HCT116 (cell line): ENCODE measurements around the gene ORM1. TPM values are rescaled to one million over a fixed set of nuclear protein-coding genes. Genes with fewer than 3 reads are reported as not detected.

Experiments
- ATAC-seq: fragments of 200-7000 bp; cut with Tn5 transposase; 2 replicates; pipeline ENCODE4 v1.9.1; 2020; ENCODE audit warnings: mild to moderate bottlenecking, moderate library complexity
- BruUV-seq: library from RNA; stranded (reverse); fragments of 400-500 nt; replicated peaks from 2 replicates; lab custom pipeline; 2021; lab: Mats Ljungman, UMichigan
- CTCF ChIA-PET: fragments of 300-600 bp; sonication (Branson Sonifier 250); formaldehyde crosslinking; loops from one replicate; lab custom pipeline; 2021; ENCODE audit warnings: antibody characterized with exemption; lab: Charles Lee
- POLR2A ChIA-PET: fragments of 300-600, 350-600 bp; sonication (Branson Sonifier 250); formaldehyde crosslinking; loops from one replicate; lab custom pipeline; 2021; ENCODE audit warnings: antibody characterized with exemption; lab: Charles Lee
- RAD21 ChIA-PET, 2 experiments: fragments of 300-600 bp; sonication (Branson Sonifier 250); formaldehyde crosslinking; loops; one replicate each; lab custom pipeline; 2023; ENCODE audit warnings: low total read pairs in 2 of 2; ENCODE audit not compliant: uncharacterized antibody in 2 of 2, unreplicated experiment in 2 of 2, low non-redundant PET in 1 of 2; lab: Charles Lee
- DNase-seq: peaks from one replicate; pipeline ENCODE4 v3.0.0-alpha.2; 2010; ENCODE audit warnings: low read depth, low spot score
- H2AFZ ChIP-seq: fragments of 200-600 bp; shearing (Covaris generic), sonication (generic); 2 replicates; pipeline ENCODE4 v1.6.1; 2017; ENCODE audit warnings: low read depth, mixed run types, mixed read lengths, antibody characterized with exemption, low read length; ENCODE audit not compliant: poor library complexity, severe bottlenecking
- H3K27ac ChIP-seq: 2 replicates; pipeline ENCODE4 v1.5.1; 2012; ENCODE audit warnings: low read depth, low read length
- H3K27me3 ChIP-seq: fragments of 200-600 bp; sonication (generic); 2 replicates; pipeline ENCODE4 v1.6.1; 2016; ENCODE audit warnings: mixed run types, low read length, mixed read lengths; ENCODE audit not compliant: insufficient read depth
- H3K36me3 ChIP-seq, 2 experiments: fragments of 200-500 bp in 1 of 2; fragments of 200-600 bp in 1 of 2; sonication (Bioruptor generic) in 1 of 2; sonication (generic) in 1 of 2; 2 replicates each; pipeline versions ENCODE4 v1.5.1 to v1.6.1; 2014 to 2016; ENCODE audit warnings: low read length in 2 of 2, inconsistent platforms in 1 of 2, mixed read lengths in 1 of 2, mixed run types in 1 of 2; ENCODE audit not compliant: insufficient read depth in 2 of 2, control insufficient read depth in 1 of 2
- H3K4me1 ChIP-seq, 2 experiments: fragments of 200-600 bp in 1 of 2; sonication (generic) in 1 of 2; 2 replicates each; pipeline versions ENCODE4 v1.5.1 to v1.6.1; 2012 to 2017; ENCODE audit warnings: low read length in 2 of 2, inconsistent platforms in 1 of 2, mild to moderate bottlenecking in 1 of 2, mixed read lengths in 1 of 2, mixed run types in 1 of 2, moderate library complexity in 1 of 2; ENCODE audit not compliant: insufficient read depth in 2 of 2, control insufficient read depth in 1 of 2
- H3K4me2 ChIP-seq: fragments of 200-600 bp; sonication (generic); 2 replicates; pipeline ENCODE4 v1.6.1; 2017; ENCODE audit warnings: mixed run types, low read length, mixed read lengths
- H3K4me3 ChIP-seq, 2 experiments: fragments of 200-600 bp in 1 of 2; sonication (generic) in 1 of 2; replicated peaks in 1 of 2; 2 replicates each; pipeline ENCODE4 v1.5.1; 2011 to 2016; ENCODE audit warnings: low read length in 2 of 2, control low read depth in 1 of 2, low read depth in 1 of 2, mild to moderate bottlenecking in 1 of 2, mixed read lengths in 1 of 2, mixed run types in 1 of 2
- H3K79me2 ChIP-seq: fragments of 200-600 bp; sonication (generic); 2 replicates; pipeline ENCODE4 v1.6.1; 2017; ENCODE audit warnings: mild to moderate bottlenecking, mixed run types, low read length, moderate library complexity, mixed read lengths; ENCODE audit not compliant: insufficient read depth
- H3K9ac ChIP-seq: fragments of 200-600 bp; sonication (generic); 2 replicates; pipeline ENCODE4 v1.6.1; 2016; ENCODE audit warnings: low read length, mixed read lengths
- H3K9me2 ChIP-seq: fragments of 200-600 bp; sonication (generic), shearing (Covaris generic); 2 replicates; pipeline ENCODE4 v1.6.1; 2017; ENCODE audit warnings: mixed run types, mild to moderate bottlenecking, moderate library complexity; ENCODE audit not compliant: insufficient read depth
- H3K9me3 ChIP-seq, 2 experiments: fragments of 200-500 bp in 1 of 2; fragments of 200-600 bp in 1 of 2; sonication (Bioruptor generic) in 1 of 2; sonication (generic) in 1 of 2; 2 replicates each; pipeline ENCODE4 v1.6.1; 2014 to 2017; ENCODE audit warnings: low read length in 2 of 2, mixed read lengths in 2 of 2, inconsistent platforms in 1 of 2, low read depth in 1 of 2, mild to moderate bottlenecking in 1 of 2, mixed run types in 1 of 2, moderate library complexity in 1 of 2; ENCODE audit not compliant: control insufficient read depth in 1 of 2, insufficient read depth in 1 of 2
- H4K20me1 ChIP-seq: fragments of 200-600 bp; sonication (generic), shearing (Covaris generic); 2 replicates; pipeline ENCODE4 v1.6.1; 2017; ENCODE audit warnings: mixed run types, mild to moderate bottlenecking, moderate library complexity; ENCODE audit not compliant: insufficient read depth
- CEBPB ChIP-seq: IDR thresholded peaks from 2 replicates; pipeline ENCODE4 v1.6.1; 2012; ENCODE audit warnings: low read depth
- EZH2 ChIP-seq: fragments of 200-600 bp; sonication (generic); IDR thresholded peaks from 2 replicates; pipeline ENCODE4 v1.6.1; 2017; ENCODE audit warnings: antibody characterized with exemption, mixed run types
- EZH2phosphoT487 ChIP-seq: fragments of 200-600 bp; IDR thresholded peaks from 2 replicates; pipeline ENCODE4 v1.6.1; 2018; ENCODE audit warnings: antibody characterized with exemption, borderline replicate concordance
- FOSL1 ChIP-seq: IDR thresholded peaks from 2 replicates; pipeline ENCODE4 v1.6.1; 2012; ENCODE audit warnings: low read depth
- JUND ChIP-seq: IDR thresholded peaks from 2 replicates; pipeline ENCODE4 v1.6.1; 2012
- POLR2A ChIP-seq: IDR thresholded peaks from 2 replicates; pipeline ENCODE4 v1.7.0; 2011; ENCODE audit warnings: borderline replicate concordance; ENCODE audit not compliant: insufficient read depth, insufficient read length; ENCODE audit errors: extremely low read depth
- POLR2AphosphoS5 ChIP-seq: IDR thresholded peaks from 2 replicates; pipeline ENCODE4 v1.6.1; 2011; ENCODE audit warnings: mild to moderate bottlenecking, low read depth, low read length, moderate library complexity
- RAD21 ChIP-seq: IDR thresholded peaks from 2 replicates; pipeline ENCODE4 v1.6.1; 2012; ENCODE audit warnings: low read depth, mild to moderate bottlenecking
- SIN3A ChIP-seq: IDR thresholded peaks from 2 replicates; pipeline ENCODE4 v1.6.1; 2012; ENCODE audit warnings: low read depth
- SP1 ChIP-seq: IDR thresholded peaks from 2 replicates; pipeline ENCODE4 v1.6.1; 2012; ENCODE audit warnings: low read depth
- SRF ChIP-seq: IDR thresholded peaks from 2 replicates; pipeline ENCODE4 v1.6.1; 2012; ENCODE audit warnings: low read depth
- TCF7L2 ChIP-seq: IDR thresholded peaks from 2 replicates; pipeline ENCODE4 v1.7.0; 2011; ENCODE audit warnings: borderline replicate concordance, inconsistent platforms; ENCODE audit not compliant: insufficient read depth, insufficient read length; ENCODE audit errors: extremely low read depth
- YY1 ChIP-seq: IDR thresholded peaks from 2 replicates; pipeline ENCODE4 v1.6.1; 2011; ENCODE audit warnings: low read length, low read depth, moderate library complexity, mild to moderate bottlenecking; ENCODE audit not compliant: insufficient replicate concordance; ENCODE audit errors: extremely low read depth
- ZNF274 ChIP-seq: fragments of 200-500 bp; sonication (Bioruptor generic); IDR thresholded peaks from 2 replicates; pipeline ENCODE4 v1.6.1; 2014; ENCODE audit warnings: mild to moderate bottlenecking, low read depth, low read length, inconsistent platforms
- intact Hi-C: fragments of 100-400 bp; cut with micrococcal nuclease; formaldehyde crosslinking; loops from 2 replicates; pipeline ENCODE4 v1.10.0; 2022
- total RNA-seq: library from RNA; stranded (reverse); gene quantifications from one replicate; pipeline ENCODE4 v1.2.1, GENCODE V29; 2021; ENCODE audit not compliant: unreplicated experiment
- TF ChIP-seq, protein P1 (sequence below), 3 experiments: fragments of 200-600 bp in 1 of 3; sonication (generic) in 1 of 3; IDR thresholded peaks in 2 of 3; conservative IDR thresholded peaks in 1 of 3; 2 replicates each; pipeline ENCODE4 v1.5.1; 2012 to 2017; ENCODE audit warnings: low read depth in 2 of 3, low read length in 2 of 3, antibody characterized with exemption in 1 of 3, borderline replicate concordance in 1 of 3, control low read depth in 1 of 3, mild to moderate bottlenecking in 1 of 3, mixed read lengths in 1 of 3, mixed run types in 1 of 3, moderate library complexity in 1 of 3; ENCODE audit not compliant: insufficient read depth in 1 of 3
- TF ChIP-seq, protein P2 (sequence below): IDR thresholded peaks from 2 replicates; pipeline ENCODE4 v1.6.1; 2012
- TF ChIP-seq, protein P3 (sequence below): IDR thresholded peaks from 2 replicates; pipeline ENCODE4 v1.6.1; 2011; ENCODE audit warnings: mild to moderate bottlenecking, low read length, moderate library complexity; ENCODE audit not compliant: insufficient replicate concordance; ENCODE audit errors: extremely low read depth
- TF ChIP-seq, protein P4 (sequence below): IDR thresholded peaks from 2 replicates; pipeline ENCODE4 v1.6.1; 2012; ENCODE audit warnings: low read depth
- TF ChIP-seq, protein P5 (sequence below): IDR thresholded peaks from 2 replicates; pipeline ENCODE4 v1.6.1; 2012

Gene ORM1
- total RNA-seq, 1 experiment from 2014 or later = 5.6 TPM

DNA sequence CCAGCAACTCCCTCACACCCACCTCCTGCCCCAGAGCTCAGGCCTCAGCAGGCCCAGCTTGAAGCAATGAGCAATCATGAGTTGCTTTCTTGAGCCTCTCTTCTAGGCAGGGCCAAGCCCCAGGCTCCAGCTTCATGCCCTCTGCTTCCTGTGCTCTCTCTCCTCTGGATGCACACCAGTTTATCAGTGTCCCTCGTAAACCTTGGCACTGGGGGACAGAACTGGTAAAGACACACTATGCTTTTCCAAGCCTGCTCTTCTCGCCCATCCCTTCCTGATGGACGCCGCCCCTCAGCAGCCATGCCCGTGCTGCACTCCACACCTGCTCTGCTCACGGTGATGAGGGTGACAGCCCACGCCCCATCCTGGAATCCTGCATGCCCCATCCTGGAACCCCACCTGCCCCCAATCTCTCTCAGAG lies 49.4 kb upstream of the ORM1 start (continued):
- TF ChIP-seq YY1 = no peak
- no peak for TF ChIP-seq CEBPB

DNA sequence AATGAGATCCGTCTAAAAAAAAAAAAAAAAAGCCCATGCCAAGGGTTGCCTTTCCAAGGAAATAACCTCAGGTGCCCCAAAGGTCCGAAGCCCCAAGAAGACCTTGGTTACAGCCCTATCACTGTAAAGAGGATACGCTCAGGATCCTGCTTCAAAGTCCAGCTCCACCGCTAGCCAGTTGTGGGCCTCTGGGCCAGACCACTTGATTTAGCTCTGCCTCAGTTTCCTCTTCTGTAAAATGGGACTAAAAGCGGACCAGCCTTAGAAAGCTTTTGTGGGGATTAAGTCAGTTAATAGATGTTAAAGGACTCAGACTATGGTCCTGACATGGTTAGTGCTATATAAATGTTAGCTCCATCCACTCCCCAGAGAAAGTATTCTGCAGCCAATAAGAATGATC lies 48.7 kb upstream of the ORM1 start:
- BruUV-seq = no TSS peak
- H3K4me2 ChIP-seq = no peak overlapping the region
- H3K27ac ChIP-seq = no peak overlapping the region
- H3K9me2 ChIP-seq = no peaks in the 10 kb centered on the region
- H3K36me3 ChIP-seq = no peaks in the 10 kb centered on the region
- CTCF ChIA-PET = interaction anchor here (1.8 kb wide), 1 partner anchor 166 kb away, joined by 5 read pairs; no protein-coding TSS in a partner anchor
- RAD21 ChIA-PET = interaction anchor here in 1 of 2 experiments (1.1 kb wide), 1 partner anchor 17 kb away, joined by 3 read pairs; no protein-coding TSS in a partner anchor
- H3K9ac ChIP-seq = no peak overlapping the region
- H3K9me3 ChIP-seq = no peaks in the 10 kb centered on the region
- TF ChIP-seq JUND (no peak), EZH2 (no peak), POLR2A (no peak), TCF7L2 (no peak), POLR2AphosphoS5 (no peak), EZH2phosphoT487 (no peak), SP1 (no peak), CEBPB (no peak), RAD21 (no peak), FOSL1 (no peak), ZNF274 (no peak), SIN3A (no peak), SRF (no peak)
- TF ChIP-seq, protein P1, sequence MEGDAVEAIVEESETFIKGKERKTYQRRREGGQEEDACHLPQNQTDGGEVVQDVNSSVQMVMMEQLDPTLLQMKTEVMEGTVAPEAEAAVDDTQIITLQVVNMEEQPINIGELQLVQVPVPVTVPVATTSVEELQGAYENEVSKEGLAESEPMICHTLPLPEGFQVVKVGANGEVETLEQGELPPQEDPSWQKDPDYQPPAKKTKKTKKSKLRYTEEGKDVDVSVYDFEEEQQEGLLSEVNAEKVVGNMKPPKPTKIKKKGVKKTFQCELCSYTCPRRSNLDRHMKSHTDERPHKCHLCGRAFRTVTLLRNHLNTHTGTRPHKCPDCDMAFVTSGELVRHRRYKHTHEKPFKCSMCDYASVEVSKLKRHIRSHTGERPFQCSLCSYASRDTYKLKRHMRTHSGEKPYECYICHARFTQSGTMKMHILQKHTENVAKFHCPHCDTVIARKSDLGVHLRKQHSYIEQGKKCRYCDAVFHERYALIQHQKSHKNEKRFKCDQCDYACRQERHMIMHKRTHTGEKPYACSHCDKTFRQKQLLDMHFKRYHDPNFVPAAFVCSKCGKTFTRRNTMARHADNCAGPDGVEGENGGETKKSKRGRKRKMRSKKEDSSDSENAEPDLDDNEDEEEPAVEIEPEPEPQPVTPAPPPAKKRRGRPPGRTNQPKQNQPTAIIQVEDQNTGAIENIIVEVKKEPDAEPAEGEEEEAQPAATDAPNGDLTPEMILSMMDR (IDR thresholded peaks at IDR 0.05 in 2 of 3, conservative IDR thresholded peaks at IDR 0.05 in 1 of 3; ENCODE audit: borderline replicate concordance in 1 of 3, insufficient read depth in 1 of 3, low read depth in 2 of 3, low read length in 2 of 3) = no peak
- TF ChIP-seq, protein P2, sequence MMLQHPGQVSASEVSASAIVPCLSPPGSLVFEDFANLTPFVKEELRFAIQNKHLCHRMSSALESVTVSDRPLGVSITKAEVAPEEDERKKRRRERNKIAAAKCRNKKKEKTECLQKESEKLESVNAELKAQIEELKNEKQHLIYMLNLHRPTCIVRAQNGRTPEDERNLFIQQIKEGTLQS = no peak
- TF ChIP-seq, protein P3, sequence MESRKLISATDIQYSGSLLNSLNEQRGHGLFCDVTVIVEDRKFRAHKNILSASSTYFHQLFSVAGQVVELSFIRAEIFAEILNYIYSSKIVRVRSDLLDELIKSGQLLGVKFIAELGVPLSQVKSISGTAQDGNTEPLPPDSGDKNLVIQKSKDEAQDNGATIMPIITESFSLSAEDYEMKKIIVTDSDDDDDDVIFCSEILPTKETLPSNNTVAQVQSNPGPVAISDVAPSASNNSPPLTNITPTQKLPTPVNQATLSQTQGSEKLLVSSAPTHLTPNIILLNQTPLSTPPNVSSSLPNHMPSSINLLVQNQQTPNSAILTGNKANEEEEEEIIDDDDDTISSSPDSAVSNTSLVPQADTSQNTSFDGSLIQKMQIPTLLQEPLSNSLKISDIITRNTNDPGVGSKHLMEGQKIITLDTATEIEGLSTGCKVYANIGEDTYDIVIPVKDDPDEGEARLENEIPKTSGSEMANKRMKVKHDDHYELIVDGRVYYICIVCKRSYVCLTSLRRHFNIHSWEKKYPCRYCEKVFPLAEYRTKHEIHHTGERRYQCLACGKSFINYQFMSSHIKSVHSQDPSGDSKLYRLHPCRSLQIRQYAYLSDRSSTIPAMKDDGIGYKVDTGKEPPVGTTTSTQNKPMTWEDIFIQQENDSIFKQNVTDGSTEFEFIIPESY = no peak
- TF ChIP-seq, protein P4, sequence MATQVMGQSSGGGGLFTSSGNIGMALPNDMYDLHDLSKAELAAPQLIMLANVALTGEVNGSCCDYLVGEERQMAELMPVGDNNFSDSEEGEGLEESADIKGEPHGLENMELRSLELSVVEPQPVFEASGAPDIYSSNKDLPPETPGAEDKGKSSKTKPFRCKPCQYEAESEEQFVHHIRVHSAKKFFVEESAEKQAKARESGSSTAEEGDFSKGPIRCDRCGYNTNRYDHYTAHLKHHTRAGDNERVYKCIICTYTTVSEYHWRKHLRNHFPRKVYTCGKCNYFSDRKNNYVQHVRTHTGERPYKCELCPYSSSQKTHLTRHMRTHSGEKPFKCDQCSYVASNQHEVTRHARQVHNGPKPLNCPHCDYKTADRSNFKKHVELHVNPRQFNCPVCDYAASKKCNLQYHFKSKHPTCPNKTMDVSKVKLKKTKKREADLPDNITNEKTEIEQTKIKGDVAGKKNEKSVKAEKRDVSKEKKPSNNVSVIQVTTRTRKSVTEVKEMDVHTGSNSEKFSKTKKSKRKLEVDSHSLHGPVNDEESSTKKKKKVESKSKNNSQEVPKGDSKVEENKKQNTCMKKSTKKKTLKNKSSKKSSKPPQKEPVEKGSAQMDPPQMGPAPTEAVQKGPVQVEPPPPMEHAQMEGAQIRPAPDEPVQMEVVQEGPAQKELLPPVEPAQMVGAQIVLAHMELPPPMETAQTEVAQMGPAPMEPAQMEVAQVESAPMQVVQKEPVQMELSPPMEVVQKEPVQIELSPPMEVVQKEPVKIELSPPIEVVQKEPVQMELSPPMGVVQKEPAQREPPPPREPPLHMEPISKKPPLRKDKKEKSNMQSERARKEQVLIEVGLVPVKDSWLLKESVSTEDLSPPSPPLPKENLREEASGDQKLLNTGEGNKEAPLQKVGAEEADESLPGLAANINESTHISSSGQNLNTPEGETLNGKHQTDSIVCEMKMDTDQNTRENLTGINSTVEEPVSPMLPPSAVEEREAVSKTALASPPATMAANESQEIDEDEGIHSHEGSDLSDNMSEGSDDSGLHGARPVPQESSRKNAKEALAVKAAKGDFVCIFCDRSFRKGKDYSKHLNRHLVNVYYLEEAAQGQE = no peak
- TF ChIP-seq, protein P5, sequence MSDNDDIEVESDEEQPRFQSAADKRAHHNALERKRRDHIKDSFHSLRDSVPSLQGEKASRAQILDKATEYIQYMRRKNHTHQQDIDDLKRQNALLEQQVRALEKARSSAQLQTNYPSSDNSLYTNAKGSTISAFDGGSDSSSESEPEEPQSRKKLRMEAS = no peak
- TF ChIP-seq, all 23 proteins: peak for 0
- POLR2A ChIA-PET = no interaction called here
- H2AFZ ChIP-seq = no peak overlapping the region
- no peaks in the 10 kb centered on the region for H3K27me3 ChIP-seq
- H3K4me3 ChIP-seq = no peak overlapping the region
- peaks cover 15 to 30% of the 10 kb centered on the region in 2 experiments for H3K4me1 ChIP-seq
- no peak for ATAC-seq
- intact Hi-C loops = no loop called here
- no peaks in the 10 kb centered on the region for H3K79me2 ChIP-seq
- H4K20me1 ChIP-seq = no peaks in the 10 kb centered on the region
- no peak for DNase-seq
